ENCODE results near the gene SPSB1.

Gene SPSB1

GRCh38 chr1:9308236-9308785 is 15.6 kb downstream of the SPSB1 start:
- H3K27ac Mint-ChIP-seq, result no peak overlapping the region
- H3K9me3 Mint-ChIP-seq, result no peaks in the 10 kb centered on the region
- DNase-seq (ENCODE audit: low spot score), result no peak

GRCh38 chr1:9309080-9309479 is 16.4 kb downstream of the SPSB1 start:
- no peaks in the 10 kb centered on the region for H3K36me3 Mint-ChIP-seq (ENCODE audit: low read depth)
- DNase-seq (ENCODE audit: low spot score), result no peak
- no peaks in the 10 kb centered on the region for H3K27me3 Mint-ChIP-seq (ENCODE audit: low read depth)
- H3K9me3 Mint-ChIP-seq, result no peaks in the 10 kb centered on the region
- no peak overlapping the region for H3K27ac Mint-ChIP-seq
- peaks cover 16% of the 10 kb centered on the region for H3K4me1 Mint-ChIP-seq (ENCODE audit: low read depth)
- H3K4me3 Mint-ChIP-seq, result no peak overlapping the region

More at GRCh38 chr1:9308236-9308785, 15.6 kb downstream of the SPSB1 start:
- Mint-ChIP-seq H3K4me1 (ENCODE audit: low read depth) (peaks cover 12% of the 10 kb centered on the region), H3K4me3 (no peak overlapping the region), H3K36me3 (ENCODE audit: low read depth) (no peaks in the 10 kb centered on the region), H3K27me3 (ENCODE audit: low read depth) (no peaks in the 10 kb centered on the region)

- Mint-ChIP-seq H3K9me3 (no peaks in the 10 kb centered on the region), H3K4me1 (ENCODE audit: low read depth) (peaks cover 25% of the 10 kb centered on the region), H3K27ac (no peak overlapping the region), H3K27me3 (ENCODE audit: low read depth) (no peaks in the 10 kb centered on the region), H3K36me3 (ENCODE audit: low read depth) (no peaks in the 10 kb centered on the region), H3K4me3 (no peak overlapping the region)
- DNase-seq (ENCODE audit: low spot score), result no peak
These were observed 17.3 kb downstream of the SPSB1 start for GRCh38 chr1:9309991-9310390.

- H3K27me3 Mint-ChIP-seq (ENCODE audit: low read depth), result no peaks in the 10 kb centered on the region
These were observed 18.3 kb downstream of the SPSB1 start for GRCh38 chr1:9311029-9311428.

GRCh38 chr1:9311479-9311878 is 18.8 kb downstream of the SPSB1 start:
- H3K27ac Mint-ChIP-seq, result no peak overlapping the region
- H3K27me3 Mint-ChIP-seq (ENCODE audit: low read depth), result no peaks in the 10 kb centered on the region
- no peak for DNase-seq (ENCODE audit: low spot score)
- H3K36me3 Mint-ChIP-seq (ENCODE audit: low read depth), result peaks cover 2% of the 10 kb centered on the region
- no peaks in the 10 kb centered on the region for H3K9me3 Mint-ChIP-seq
- H3K4me3 Mint-ChIP-seq, result no peak overlapping the region
- peaks cover 34% of the 10 kb centered on the region for H3K4me1 Mint-ChIP-seq (ENCODE audit: low read depth)

More at GRCh38 chr1:9311029-9311428, 18.3 kb downstream of the SPSB1 start:
- peaks cover 2% of the 10 kb centered on the region for H3K36me3 Mint-ChIP-seq (ENCODE audit: low read depth)
- peaks cover 32% of the 10 kb centered on the region for H3K4me1 Mint-ChIP-seq (ENCODE audit: low read depth)
- DNase-seq (ENCODE audit: low spot score), result no peak
- no peak overlapping the region for H3K4me3 Mint-ChIP-seq
- no peaks in the 10 kb centered on the region for H3K9me3 Mint-ChIP-seq
- H3K27ac Mint-ChIP-seq, result no peak overlapping the region

- Mint-ChIP-seq H3K9me3 (no peaks in the 10 kb centered on the region), H3K36me3 (ENCODE audit: low read depth) (peaks cover 2% of the 10 kb centered on the region), H3K4me3 (no peak overlapping the region), H3K27ac (no peak overlapping the region), H3K27me3 (ENCODE audit: low read depth) (no peaks in the 10 kb centered on the region), H3K4me1 (ENCODE audit: low read depth) (peaks cover 37% of the 10 kb centered on the region)
- DNase-seq (ENCODE audit: low spot score), result no peak
These were observed 19.6 kb downstream of the SPSB1 start for GRCh38 chr1:9312168-9312720.

- no peaks in the 10 kb centered on the region for H3K9me3 Mint-ChIP-seq
- peaks cover 2% of the 10 kb centered on the region for H3K36me3 Mint-ChIP-seq (ENCODE audit: low read depth)
- peak overlapping the region; percentile 9 for H3K4me3 Mint-ChIP-seq
- peaks cover 41% of the 10 kb centered on the region for H3K4me1 Mint-ChIP-seq (ENCODE audit: low read depth)
- DNase-seq (ENCODE audit: low spot score), result no peak
- H3K27ac Mint-ChIP-seq, result no peak overlapping the region
- H3K27me3 Mint-ChIP-seq (ENCODE audit: low read depth), result no peaks in the 10 kb centered on the region
These were observed 20.9 kb downstream of the SPSB1 start for GRCh38 chr1:9313576-9313975.

- Mint-ChIP-seq H3K36me3 (ENCODE audit: low read depth) (peaks cover 2% of the 10 kb centered on the region), H3K4me1 (ENCODE audit: low read depth) (peaks cover 41% of the 10 kb centered on the region), H3K4me3 (no peak overlapping the region), H3K9me3 (no peaks in the 10 kb centered on the region), H3K27ac (no peak overlapping the region), H3K27me3 (ENCODE audit: low read depth) (no peaks in the 10 kb centered on the region)
- DNase-seq (ENCODE audit: low spot score), result no peak
These were observed 21.4 kb downstream of the SPSB1 start for GRCh38 chr1:9314111-9314510.

- peak overlapping the region; percentile 91 for H3K27ac Mint-ChIP-seq
- no peaks in the 10 kb centered on the region for H3K9me3 Mint-ChIP-seq
- DNase-seq (ENCODE audit: low spot score), result no peak
- H3K4me3 Mint-ChIP-seq, result peak overlapping the region; percentile 73
- H3K27me3 Mint-ChIP-seq (ENCODE audit: low read depth), result no peaks in the 10 kb centered on the region
- H3K4me1 Mint-ChIP-seq (ENCODE audit: low read depth), result peaks cover 41% of the 10 kb centered on the region
- peaks cover 2% of the 10 kb centered on the region for H3K36me3 Mint-ChIP-seq (ENCODE audit: low read depth)
These were observed 22.2 kb downstream of the SPSB1 start for GRCh38 chr1:9314711-9315379.

GRCh38 chr1:9315411-9316079 is 22.9 kb downstream of the SPSB1 start:
- H3K4me3 Mint-ChIP-seq, result peak overlapping the region; percentile 73
- peak overlapping the region; percentile 91 for H3K27ac Mint-ChIP-seq
- H3K36me3 Mint-ChIP-seq (ENCODE audit: low read depth), result peaks cover 2% of the 10 kb centered on the region
- no peaks in the 10 kb centered on the region for H3K27me3 Mint-ChIP-seq (ENCODE audit: low read depth)
- peaks cover 41% of the 10 kb centered on the region for H3K4me1 Mint-ChIP-seq (ENCODE audit: low read depth)
- H3K9me3 Mint-ChIP-seq, result no peaks in the 10 kb centered on the region
- DNase-seq (ENCODE audit: low spot score), result peak; percentile 80

GRCh38 chr1:9316080-9316444 is 23.4 kb downstream of the SPSB1 start:
- Mint-ChIP-seq H3K36me3 (ENCODE audit: low read depth) (peaks cover 2% of the 10 kb centered on the region), H3K4me1 (ENCODE audit: low read depth) (peaks cover 44% of the 10 kb centered on the region), H3K27ac (peak overlapping the region; percentile 91), H3K27me3 (ENCODE audit: low read depth) (no peaks in the 10 kb centered on the region), H3K9me3 (no peaks in the 10 kb centered on the region), H3K4me3 (peak overlapping the region; percentile 73)
- DNase-seq (ENCODE audit: low spot score), result peak; percentile 30

- DNase-seq (ENCODE audit: low spot score), result no peak
- H3K36me3 Mint-ChIP-seq (ENCODE audit: low read depth), result peaks cover 2% of the 10 kb centered on the region
- H3K27me3 Mint-ChIP-seq (ENCODE audit: low read depth), result no peaks in the 10 kb centered on the region
- H3K4me1 Mint-ChIP-seq (ENCODE audit: low read depth), result peaks cover 45% of the 10 kb centered on the region
- no peaks in the 10 kb centered on the region for H3K9me3 Mint-ChIP-seq
- peak overlapping the region; percentile 54 for H3K27ac Mint-ChIP-seq
- H3K4me3 Mint-ChIP-seq, result peak overlapping the region; percentile 73
These were observed 23.8 kb downstream of the SPSB1 start for GRCh38 chr1:9316512-9316911.

- Mint-ChIP-seq H3K27me3 (ENCODE audit: low read depth) (no peaks in the 10 kb centered on the region), H3K9me3 (no peaks in the 10 kb centered on the region), H3K36me3 (ENCODE audit: low read depth) (peaks cover 2% of the 10 kb centered on the region), H3K4me3 (peak overlapping the region; percentile 16), H3K27ac (peak overlapping the region; percentile 54), H3K4me1 (ENCODE audit: low read depth) (peaks cover 45% of the 10 kb centered on the region)
- DNase-seq (ENCODE audit: low spot score), result no peak
These were observed 24.4 kb downstream of the SPSB1 start for GRCh38 chr1:9317072-9317471.

All from T-helper 2 cell treated with Interferon-gamma antibody and Interleukin-4, amounts not matched to agents 5 μg/mL and 100 μg/mL, for 36 hours (primary cell).